ENCODE data around the gene HNRNPF. TPM values are rescaled to one million over a fixed set of nuclear protein-coding genes. Genes with fewer than 3 reads are reported as not detected.

HNRNPF gene
- total RNA-seq, 2 experiments from 2014 or later: 280 to 340 TPM

DNA sequence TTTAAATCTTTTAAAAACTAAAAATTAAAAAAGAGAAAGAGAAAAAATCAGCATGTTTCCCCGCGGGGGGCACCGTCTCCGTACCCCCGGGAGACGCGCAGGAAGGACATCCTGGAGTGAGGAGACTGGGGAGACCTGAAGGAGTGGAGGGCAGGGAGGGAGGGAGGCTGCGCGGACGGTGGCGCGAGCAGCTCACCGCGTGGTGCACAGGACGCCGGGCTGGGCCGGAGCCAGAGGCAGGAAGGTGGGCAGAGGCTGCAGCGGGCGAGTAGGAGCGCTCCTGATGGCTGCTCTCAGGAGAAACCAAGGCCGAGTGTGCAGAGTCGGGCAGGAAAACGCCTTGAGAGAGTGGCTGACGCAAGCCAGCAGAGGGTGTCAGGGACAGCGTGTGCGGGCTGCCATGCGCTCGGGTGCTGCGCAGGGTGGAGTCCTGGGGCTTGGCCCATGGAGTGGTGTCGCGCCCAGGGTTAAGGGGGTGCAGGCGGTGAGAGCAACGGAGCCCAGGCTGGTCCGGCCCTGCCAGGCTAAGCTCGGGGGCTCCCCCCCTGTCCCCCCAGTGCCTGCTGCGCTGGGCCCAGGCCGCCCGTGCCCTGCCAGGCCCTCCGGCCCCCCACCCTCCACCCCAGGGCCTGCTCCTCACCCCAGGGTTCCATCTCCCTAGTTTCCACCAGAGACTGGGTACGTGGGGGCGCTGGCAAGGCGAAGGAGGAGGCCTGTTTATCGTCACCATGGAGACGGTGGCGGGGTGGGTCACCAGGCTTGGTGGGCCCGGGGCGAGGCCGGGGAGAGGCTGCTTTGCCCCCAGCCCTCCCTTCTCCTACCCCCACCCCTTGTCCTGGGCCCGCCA lies 66.5 kb downstream of the HNRNPF start:
- Histone ChIP-seq H2AFZ (ENCODE audit: low read length) (no peak overlapping the region), H3K36me3 (ENCODE audit: insufficient read depth, low read length) (no peaks in the 10 kb centered on the region), H3K4me2 (ENCODE audit: low read length) (no peak overlapping the region), H4K20me1 (ENCODE audit: insufficient read depth, low read length) (no peaks in the 10 kb centered on the region), H3K9me3 (ENCODE audit: low read length) (no peaks in the 10 kb centered on the region), H3K9me2 (ENCODE audit: insufficient read depth, low read length) (no peaks in the 10 kb centered on the region), H3K79me2 (ENCODE audit: insufficient read depth, low read depth, low read length) (no peaks in the 10 kb centered on the region), H3K4me3 (ENCODE audit: low read depth, low read length, poor library complexity, severe bottlenecking) (no peak overlapping the region), H3K27ac (ENCODE audit: low read depth, low read length, poor library complexity, severe bottlenecking) (no peak overlapping the region), H3K4me1 (ENCODE audit: insufficient read depth, low read length, poor library complexity, severe bottlenecking) (no peaks in the 10 kb centered on the region)
- ChIA-PET CTCF (ENCODE audit: unreplicated experiment) (no interaction called here), POLR2A (interaction anchor here (0.6 to 0.7 kb wide), 2 partner anchors 202 to 523 kb away, joined by 3 read pairs; no protein-coding TSS in a partner anchor)
- intact Hi-C loops (cut with micrococcal nuclease; ENCODE audit: unreplicated experiment): no loop called here
- TF ChIP-seq, protein P1, sequence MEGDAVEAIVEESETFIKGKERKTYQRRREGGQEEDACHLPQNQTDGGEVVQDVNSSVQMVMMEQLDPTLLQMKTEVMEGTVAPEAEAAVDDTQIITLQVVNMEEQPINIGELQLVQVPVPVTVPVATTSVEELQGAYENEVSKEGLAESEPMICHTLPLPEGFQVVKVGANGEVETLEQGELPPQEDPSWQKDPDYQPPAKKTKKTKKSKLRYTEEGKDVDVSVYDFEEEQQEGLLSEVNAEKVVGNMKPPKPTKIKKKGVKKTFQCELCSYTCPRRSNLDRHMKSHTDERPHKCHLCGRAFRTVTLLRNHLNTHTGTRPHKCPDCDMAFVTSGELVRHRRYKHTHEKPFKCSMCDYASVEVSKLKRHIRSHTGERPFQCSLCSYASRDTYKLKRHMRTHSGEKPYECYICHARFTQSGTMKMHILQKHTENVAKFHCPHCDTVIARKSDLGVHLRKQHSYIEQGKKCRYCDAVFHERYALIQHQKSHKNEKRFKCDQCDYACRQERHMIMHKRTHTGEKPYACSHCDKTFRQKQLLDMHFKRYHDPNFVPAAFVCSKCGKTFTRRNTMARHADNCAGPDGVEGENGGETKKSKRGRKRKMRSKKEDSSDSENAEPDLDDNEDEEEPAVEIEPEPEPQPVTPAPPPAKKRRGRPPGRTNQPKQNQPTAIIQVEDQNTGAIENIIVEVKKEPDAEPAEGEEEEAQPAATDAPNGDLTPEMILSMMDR (conservative IDR thresholded peaks at IDR 0.05; ENCODE audit: low read length): no peak
- no peak for TF ChIP-seq EZH2phosphoT487 (IDR thresholded peaks at IDR 0.05; ENCODE audit: borderline replicate concordance, low read depth, low read length)
- DNase-seq (ENCODE audit: low spot score): no peak
- no TSS peak for BruUV-seq (replicated peaks)

DNA sequence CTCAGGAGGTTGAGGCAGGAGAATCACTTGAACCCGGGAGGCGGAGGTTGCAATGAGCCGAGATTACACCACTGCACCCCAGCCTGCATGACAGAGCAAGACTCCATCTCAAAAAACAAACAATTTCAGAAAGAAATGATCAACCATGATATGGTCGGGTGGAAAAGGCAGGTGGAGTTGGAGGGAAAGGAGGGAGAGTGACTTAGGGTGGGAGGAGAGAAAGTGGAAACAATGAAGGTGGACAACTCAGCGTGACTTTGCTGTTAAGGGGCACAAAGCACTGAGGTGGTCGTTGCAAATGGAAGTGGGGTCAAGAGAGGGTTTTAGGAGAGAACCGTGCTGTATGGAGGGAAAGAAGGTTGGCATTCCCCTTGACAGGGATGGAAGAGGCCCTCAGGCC lies 67.5 kb downstream of the HNRNPF start:
- ChIA-PET CTCF (ENCODE audit: unreplicated experiment) (no interaction called here), POLR2A (no interaction called here)
- Histone ChIP-seq H2AFZ (ENCODE audit: low read length) (no peak overlapping the region), H3K79me2 (ENCODE audit: insufficient read depth, low read depth, low read length) (no peaks in the 10 kb centered on the region), H3K4me3 (ENCODE audit: low read depth, low read length, poor library complexity, severe bottlenecking) (no peak overlapping the region), H3K4me1 (ENCODE audit: insufficient read depth, low read length, poor library complexity, severe bottlenecking) (no peaks in the 10 kb centered on the region), H3K36me3 (ENCODE audit: insufficient read depth, low read length) (no peaks in the 10 kb centered on the region), H3K9me3 (ENCODE audit: low read length) (no peaks in the 10 kb centered on the region), H3K4me2 (ENCODE audit: low read length) (no peak overlapping the region), H3K27ac (ENCODE audit: low read depth, low read length, poor library complexity, severe bottlenecking) (no peak overlapping the region), H4K20me1 (ENCODE audit: insufficient read depth, low read length) (no peaks in the 10 kb centered on the region), H3K9me2 (ENCODE audit: insufficient read depth, low read length) (no peaks in the 10 kb centered on the region)
- no peak for DNase-seq (ENCODE audit: low spot score)
- TF ChIP-seq EZH2phosphoT487 (IDR thresholded peaks at IDR 0.05; ENCODE audit: borderline replicate concordance, low read depth, low read length): no peak
- TF ChIP-seq, protein P1 (conservative IDR thresholded peaks at IDR 0.05; ENCODE audit: low read length): no peak
- intact Hi-C loops (cut with micrococcal nuclease; ENCODE audit: unreplicated experiment): no loop called here
- no TSS peak for BruUV-seq (replicated peaks)

- Histone ChIP-seq H3K4me2 (ENCODE audit: low read length) (no peak overlapping the region), H3K4me3 (ENCODE audit: low read depth, low read length, poor library complexity, severe bottlenecking) (no peak overlapping the region), H3K27ac (ENCODE audit: low read depth, low read length, poor library complexity, severe bottlenecking) (no peak overlapping the region), H3K79me2 (ENCODE audit: insufficient read depth, low read depth, low read length) (no peaks in the 10 kb centered on the region), H3K4me1 (ENCODE audit: insufficient read depth, low read length, poor library complexity, severe bottlenecking) (no peaks in the 10 kb centered on the region), H4K20me1 (ENCODE audit: insufficient read depth, low read length) (no peaks in the 10 kb centered on the region), H3K36me3 (ENCODE audit: insufficient read depth, low read length) (no peaks in the 10 kb centered on the region), H3K9me2 (ENCODE audit: insufficient read depth, low read length) (no peaks in the 10 kb centered on the region), H2AFZ (ENCODE audit: low read length) (no peak overlapping the region), H3K9me3 (ENCODE audit: low read length) (no peaks in the 10 kb centered on the region)
- DNase-seq (ENCODE audit: low spot score): no peak
- ChIA-PET POLR2A (no interaction called here), CTCF (ENCODE audit: unreplicated experiment) (no interaction called here)
- intact Hi-C loops (cut with micrococcal nuclease; ENCODE audit: unreplicated experiment): no loop called here
- no peak for TF ChIP-seq EZH2phosphoT487 (IDR thresholded peaks at IDR 0.05; ENCODE audit: borderline replicate concordance, low read depth, low read length)
- TF ChIP-seq, protein P1 (conservative IDR thresholded peaks at IDR 0.05; ENCODE audit: low read length): no peak
- BruUV-seq (replicated peaks): no TSS peak
Observed at GRCh38 chr10:43340619-43341018, 68.4 kb downstream of the HNRNPF start.
